Adipose tissue (tissue), 3 donors: Measurements from ENCODE around the gene NCAPD2. TPM values are rescaled to one million over a fixed set of nuclear protein-coding genes. Genes with fewer than 3 reads are reported as not detected.
"Not testable (repeated sequence)": the region's sequence is repeated elsewhere in the genome, so short reads cannot be mapped to it uniquely, and the experiment has no call there.

Experiments used
- H3K27ac ChIP-seq: one replicate; pipeline ENCODE4 v1.5.1; 2013; ENCODE audit warnings: low read depth, low read length
- WGBS, 3 donors: extraction: QIAGEN DNeasy Blood & Tissue Kit; methylation state at CpG; one replicate each; pipeline ENCODE4 v1.1.7; 2013; 5-methylcytosine and 5-hydroxymethylcytosine counted together
- polyA plus RNA-seq, 3 donors: library from polyadenylated mRNA; stranded (reverse); fragments of 200-250 nt; gene quantifications; one replicate each; pipeline ENCODE4 v1.2.3, GENCODE V29; 2013
- donor health status: healthy with polysubstance abuse.
- donor health status: Bipolar disorder and iron deficiency.
- donor health status: healthy.

Gene NCAPD2
- polyA plus RNA-seq, 3 donors, result 5.5 to 7.4 (median 7.1) TPM

- H3K27ac ChIP-seq, result no peak overlapping the region
Observed at GRCh38 chr12:6488240-6488639, 5.7 kb upstream of the NCAPD2 start.

GRCh38 chr12:6489449-6489848, 4.5 kb upstream of the NCAPD2 start:
- WGBS, 3 donors, result 72 to 75% (median 72%) methylated on average over 4 of the region's 4 CpGs
- no peak overlapping the region for H3K27ac ChIP-seq

More at GRCh38 chr12:6488240-6488639, 5.7 kb upstream of the NCAPD2 start:
- WGBS, 3 donors, result 84 to 85% (median 85%) methylated on average over 1 of the region's 1 CpG

GRCh38 chr12:6490673-6491072, 3.2 kb upstream of the NCAPD2 start:
- H3K27ac ChIP-seq, result not testable (repeated sequence)
- WGBS, 3 donors, result 98 to 100% (median 100%) methylated on average over 1 of the region's 1 CpG

GRCh38 chr12:6492838-6493496, 935 bp upstream of the NCAPD2 start, which contains the start of gene MRPL51:
TSS of gene MRPL51 (minus strand) at chr12:6493262. CDS start at chr12:6493136, 126 bp downstream.
- 0 to 1% (median 1%) methylated on average over 39 of the region's 39 CpGs for WGBS, 3 donors
- peak within 1 kb of the TSS; percentile 66 for H3K27ac ChIP-seq

GRCh38 chr12:6494258-6494743, 399 bp downstream of the NCAPD2 start:
- 1% methylated on average over 14 of the region's 14 CpGs for WGBS, 3 donors
- H3K27ac ChIP-seq, result no peak overlapping the region

- WGBS, 3 donors, result 58 to 70% (median 69%) methylated on average over 1 of the region's 1 CpG
- no peak overlapping the region for H3K27ac ChIP-seq
Observed at GRCh38 chr12:6494968-6495367, 1.1 kb downstream of the NCAPD2 start.

- H3K27ac ChIP-seq, result not testable (repeated sequence)
- WGBS, 3 donors, result 78 to 96% (median 81%) methylated on average over 3 of the region's 3 CpGs
Observed at GRCh38 chr12:6497291-6497690, 3.4 kb downstream of the NCAPD2 start.

- WGBS, 3 donors, result 80 to 93% (median 91%) methylated on average over 2 of the region's 2 CpGs
- H3K27ac ChIP-seq, result no peak overlapping the region
Observed at GRCh38 chr12:6500466-6500865, 6.6 kb downstream of the NCAPD2 start.

- 79 to 89% (median 81%) methylated on average over 12 of the region's 12 CpGs for WGBS, 3 donors
- H3K27ac ChIP-seq, result no peak overlapping the region
Observed at GRCh38 chr12:6507102-6507998, 13.4 kb downstream of the NCAPD2 start.

- no peak overlapping the region for H3K27ac ChIP-seq
- 81 to 87% (median 84%) methylated on average over 7 of the region's 7 CpGs for WGBS, 3 donors
Observed at GRCh38 chr12:6508087-6508486, 14.2 kb downstream of the NCAPD2 start.

- no peak overlapping the region for H3K27ac ChIP-seq
- 84 to 93% (median 87%) methylated on average over 3 of the region's 3 CpGs for WGBS, 3 donors
Observed at GRCh38 chr12:6520186-6520585, 26.3 kb downstream of the NCAPD2 start.

- 88 to 89% (median 88%) methylated on average over 10 of the region's 10 CpGs for WGBS, 3 donors
- H3K27ac ChIP-seq, result no peak overlapping the region
Observed at GRCh38 chr12:6522193-6522592, 28.3 kb downstream of the NCAPD2 start.

GRCh38 chr12:6523708-6524107, 29.8 kb downstream of the NCAPD2 start:
- 87 to 88% (median 88%) methylated on average over 3 of the region's 3 CpGs for WGBS, 3 donors

GRCh38 chr12:6524648-6525047, 30.7 kb downstream of the NCAPD2 start:
- 92 to 98% (median 92%) methylated on average over 5 of the region's 5 CpGs for WGBS, 3 donors
- H3K27ac ChIP-seq, result no peak overlapping the region

More at GRCh38 chr12:6523708-6524107, 29.8 kb downstream of the NCAPD2 start:
- H3K27ac ChIP-seq, result no peak overlapping the region

GRCh38 chr12:6526201-6526600, 32.3 kb downstream of the NCAPD2 start:
- H3K27ac ChIP-seq, result no peak overlapping the region
- WGBS, 3 donors, result 89 to 94% (median 93%) methylated on average over 7 of the region's 7 CpGs

GRCh38 chr12:6526766-6527525, 33.0 kb downstream of the NCAPD2 start:
- WGBS, 3 donors, result 92 to 94% (median 93%) methylated on average over 19 of the region's 19 CpGs
- H3K27ac ChIP-seq, result no peak overlapping the region

GRCh38 chr12:6527711-6528110, 33.8 kb downstream of the NCAPD2 start:
- WGBS, 3 donors, result 88 to 93% (median 91%) methylated on average over 4 of the region's 4 CpGs
- H3K27ac ChIP-seq, result no peak overlapping the region

GRCh38 chr12:6528539-6529235, 34.8 kb downstream of the NCAPD2 start:
- WGBS, 3 donors, result 87 to 91% (median 91%) methylated on average over 17 of the region's 17 CpGs
- no peak overlapping the region for H3K27ac ChIP-seq
